ENCODE measurements around the gene DBI.
"Not testable (repeated sequence)": the region's sequence is repeated elsewhere in the genome, so short reads cannot be mapped to it uniquely, and the experiment has no call there.

DNA sequence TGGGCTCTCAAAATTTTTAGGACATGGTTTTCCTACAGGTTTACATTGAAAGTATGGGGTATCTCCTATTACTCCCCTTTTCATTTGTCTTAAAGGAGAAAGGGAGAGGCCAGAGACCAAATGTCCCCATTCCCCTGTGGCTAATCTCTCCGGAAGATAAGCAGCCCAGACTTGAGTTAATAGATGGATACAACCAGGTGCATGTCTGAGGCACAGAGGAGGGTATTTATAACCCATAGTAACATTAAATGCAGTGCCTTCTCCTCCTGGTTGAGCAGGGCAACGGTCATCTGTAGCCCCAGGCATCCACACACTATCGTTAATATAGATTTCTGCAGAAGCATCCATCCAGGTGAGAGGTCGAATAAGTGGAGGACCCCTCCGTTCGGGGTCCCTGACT, 9.6 kb downstream of the DBI start:
- TF ChIP-seq, protein P1, sequence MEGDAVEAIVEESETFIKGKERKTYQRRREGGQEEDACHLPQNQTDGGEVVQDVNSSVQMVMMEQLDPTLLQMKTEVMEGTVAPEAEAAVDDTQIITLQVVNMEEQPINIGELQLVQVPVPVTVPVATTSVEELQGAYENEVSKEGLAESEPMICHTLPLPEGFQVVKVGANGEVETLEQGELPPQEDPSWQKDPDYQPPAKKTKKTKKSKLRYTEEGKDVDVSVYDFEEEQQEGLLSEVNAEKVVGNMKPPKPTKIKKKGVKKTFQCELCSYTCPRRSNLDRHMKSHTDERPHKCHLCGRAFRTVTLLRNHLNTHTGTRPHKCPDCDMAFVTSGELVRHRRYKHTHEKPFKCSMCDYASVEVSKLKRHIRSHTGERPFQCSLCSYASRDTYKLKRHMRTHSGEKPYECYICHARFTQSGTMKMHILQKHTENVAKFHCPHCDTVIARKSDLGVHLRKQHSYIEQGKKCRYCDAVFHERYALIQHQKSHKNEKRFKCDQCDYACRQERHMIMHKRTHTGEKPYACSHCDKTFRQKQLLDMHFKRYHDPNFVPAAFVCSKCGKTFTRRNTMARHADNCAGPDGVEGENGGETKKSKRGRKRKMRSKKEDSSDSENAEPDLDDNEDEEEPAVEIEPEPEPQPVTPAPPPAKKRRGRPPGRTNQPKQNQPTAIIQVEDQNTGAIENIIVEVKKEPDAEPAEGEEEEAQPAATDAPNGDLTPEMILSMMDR (IDR thresholded peaks at IDR 0.05; ENCODE audit: poor library complexity): not testable (repeated sequence)
- not testable (repeated sequence) for TF ChIP-seq EZH2 (IDR thresholded peaks at IDR 0.05; ENCODE audit: borderline replicate concordance)
